ENCODE measurements around the gene YIF1A. TPM values are rescaled to one million over a fixed set of nuclear protein-coding genes. Genes with fewer than 3 reads are reported as not detected.

Gene YIF1A
- total RNA-seq, 2 donors from 2014 or later = 68.1 to 100 TPM

DNA sequence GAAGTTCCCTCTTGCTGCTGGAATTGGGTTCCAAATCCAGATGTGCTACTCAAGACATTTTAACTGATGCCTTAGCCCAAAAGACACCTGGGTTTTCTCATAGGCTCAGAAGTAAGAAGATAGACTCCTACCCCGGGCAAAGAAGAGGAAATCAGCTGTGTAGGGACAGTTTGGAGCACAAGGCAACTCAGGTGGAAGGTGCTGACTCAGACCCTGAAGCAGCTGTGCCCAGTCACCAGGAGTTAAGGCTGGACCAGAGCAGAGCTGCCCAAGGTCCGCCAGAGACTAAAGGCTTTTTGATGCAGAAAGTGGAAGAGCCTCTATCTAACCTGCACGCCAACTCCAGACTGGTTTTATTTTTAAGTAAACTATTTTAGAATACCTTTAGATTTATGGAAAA, 41.1 kb downstream of the YIF1A start:
- H3K9me3 ChIP-seq = no peaks in the 10 kb centered on the region
- no peak overlapping the region for H3K27ac ChIP-seq
- DNase-seq (ENCODE audit: low spot score) = no peak
- peaks cover 0 to 4% of the 10 kb centered on the region in 2 donors for H3K4me1 ChIP-seq
- no peak overlapping the region for H3K4me3 ChIP-seq
- H3K36me3 ChIP-seq = peaks cover 16% of the 10 kb centered on the region
- TF ChIP-seq, protein P1, sequence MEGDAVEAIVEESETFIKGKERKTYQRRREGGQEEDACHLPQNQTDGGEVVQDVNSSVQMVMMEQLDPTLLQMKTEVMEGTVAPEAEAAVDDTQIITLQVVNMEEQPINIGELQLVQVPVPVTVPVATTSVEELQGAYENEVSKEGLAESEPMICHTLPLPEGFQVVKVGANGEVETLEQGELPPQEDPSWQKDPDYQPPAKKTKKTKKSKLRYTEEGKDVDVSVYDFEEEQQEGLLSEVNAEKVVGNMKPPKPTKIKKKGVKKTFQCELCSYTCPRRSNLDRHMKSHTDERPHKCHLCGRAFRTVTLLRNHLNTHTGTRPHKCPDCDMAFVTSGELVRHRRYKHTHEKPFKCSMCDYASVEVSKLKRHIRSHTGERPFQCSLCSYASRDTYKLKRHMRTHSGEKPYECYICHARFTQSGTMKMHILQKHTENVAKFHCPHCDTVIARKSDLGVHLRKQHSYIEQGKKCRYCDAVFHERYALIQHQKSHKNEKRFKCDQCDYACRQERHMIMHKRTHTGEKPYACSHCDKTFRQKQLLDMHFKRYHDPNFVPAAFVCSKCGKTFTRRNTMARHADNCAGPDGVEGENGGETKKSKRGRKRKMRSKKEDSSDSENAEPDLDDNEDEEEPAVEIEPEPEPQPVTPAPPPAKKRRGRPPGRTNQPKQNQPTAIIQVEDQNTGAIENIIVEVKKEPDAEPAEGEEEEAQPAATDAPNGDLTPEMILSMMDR (IDR thresholded peaks at IDR 0.05) = no peak
- H3K27me3 ChIP-seq = no peaks in the 10 kb centered on the region

GRCh38 chr11:66247295-66247694, 41.6 kb downstream of the YIF1A start:
- H3K27ac ChIP-seq = no peak overlapping the region
- no peaks in the 10 kb centered on the region for H3K4me1 ChIP-seq
- H3K27me3 ChIP-seq = no peaks in the 10 kb centered on the region
- TF ChIP-seq, protein P1 (IDR thresholded peaks at IDR 0.05) = no peak
- H3K36me3 ChIP-seq = peaks cover 21% of the 10 kb centered on the region
- no peaks in the 10 kb centered on the region for H3K9me3 ChIP-seq
- H3K4me3 ChIP-seq = no peak overlapping the region
- DNase-seq (ENCODE audit: low spot score) = no peak

DNA sequence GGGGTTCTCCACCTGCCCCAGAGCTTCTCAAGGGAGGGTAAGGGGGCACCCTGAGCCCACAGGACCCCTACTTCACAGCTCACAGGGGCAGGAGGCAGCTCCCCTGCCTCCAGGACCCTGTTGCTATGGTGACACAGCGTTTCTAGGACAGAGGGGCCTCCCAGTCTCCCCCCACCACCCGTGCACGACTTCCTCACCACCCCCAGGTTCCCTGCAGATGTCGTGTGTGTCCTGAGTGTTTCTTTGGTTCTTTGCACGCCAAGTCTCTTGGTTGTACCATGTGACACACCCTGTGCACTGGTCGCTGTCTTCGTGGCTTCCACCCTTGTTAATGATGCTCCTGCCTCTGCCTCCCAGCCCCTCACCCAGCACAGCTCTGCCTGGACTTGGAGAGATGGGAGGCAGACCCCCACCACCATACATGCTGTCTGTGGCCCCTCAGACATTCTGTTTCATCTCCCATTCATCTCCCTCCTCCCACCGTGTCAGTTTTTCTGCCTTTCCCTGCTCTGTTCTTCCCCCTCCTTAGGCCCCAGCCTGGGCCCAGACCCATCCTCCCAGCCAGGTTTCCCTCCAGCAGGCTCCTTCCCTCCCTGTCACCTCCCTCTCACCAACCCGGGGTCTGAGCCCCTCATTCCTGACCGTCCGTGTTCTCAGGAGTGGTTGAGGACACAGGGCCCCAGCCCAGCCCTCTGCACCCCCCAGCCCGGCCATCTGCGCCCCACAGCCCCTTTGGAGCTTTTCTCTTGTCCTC, 45.0 kb downstream of the YIF1A start:
- Histone ChIP-seq H3K4me1 (no peaks in the 10 kb centered on the region), H3K27ac (no peak overlapping the region), H3K27me3 (no peaks in the 10 kb centered on the region), H3K4me3 (no peak overlapping the region), H3K9me3 (no peaks in the 10 kb centered on the region), H3K36me3 (peaks cover 43% of the 10 kb centered on the region)
- DNase-seq (ENCODE audit: low spot score) = no peak
- TF ChIP-seq, protein P1 (IDR thresholded peaks at IDR 0.05) = no peak

DNA sequence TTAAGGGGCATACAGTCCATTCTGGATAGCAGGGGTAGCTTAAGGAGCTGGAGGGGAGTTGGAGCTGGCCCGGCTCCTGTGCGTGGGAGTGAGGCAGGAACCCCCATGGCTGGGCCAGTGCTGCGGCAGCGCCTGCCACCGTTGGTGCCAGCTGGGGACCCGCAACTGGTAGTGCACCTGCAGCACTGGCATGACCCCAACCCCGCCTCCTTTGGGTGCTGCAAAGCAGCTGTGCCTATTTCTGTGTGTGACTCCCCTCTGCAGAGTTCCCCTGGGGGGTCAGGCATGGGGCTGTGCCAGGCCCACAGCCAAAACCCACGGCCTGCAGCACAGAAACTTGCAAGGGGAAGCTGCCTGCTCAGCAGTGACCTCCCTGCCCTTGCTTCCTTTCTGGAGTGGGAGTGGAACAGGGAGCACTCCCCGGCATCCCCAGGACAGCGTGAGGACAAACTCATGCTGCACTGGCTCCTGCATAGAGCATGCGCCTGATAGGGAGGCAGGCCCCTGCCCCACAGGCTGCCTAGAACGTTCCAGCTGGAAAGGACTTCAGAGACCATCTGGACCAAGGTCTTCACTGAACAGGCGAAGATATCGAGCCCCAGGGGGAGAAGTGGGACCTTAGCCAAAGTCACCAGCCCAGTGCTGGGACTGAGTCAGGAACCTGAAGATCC, 46.7 kb downstream of the YIF1A start:
- TF ChIP-seq, protein P1 (IDR thresholded peaks at IDR 0.05) = no peak
- H3K36me3 ChIP-seq = peaks cover 57% of the 10 kb centered on the region
- H3K4me3 ChIP-seq = no peak overlapping the region
- H3K27me3 ChIP-seq = no peaks in the 10 kb centered on the region
- no peak overlapping the region for H3K27ac ChIP-seq
- no peaks in the 10 kb centered on the region for H3K4me1 ChIP-seq
- no peak for DNase-seq (ENCODE audit: low spot score)
- H3K9me3 ChIP-seq = no peaks in the 10 kb centered on the region

DNA sequence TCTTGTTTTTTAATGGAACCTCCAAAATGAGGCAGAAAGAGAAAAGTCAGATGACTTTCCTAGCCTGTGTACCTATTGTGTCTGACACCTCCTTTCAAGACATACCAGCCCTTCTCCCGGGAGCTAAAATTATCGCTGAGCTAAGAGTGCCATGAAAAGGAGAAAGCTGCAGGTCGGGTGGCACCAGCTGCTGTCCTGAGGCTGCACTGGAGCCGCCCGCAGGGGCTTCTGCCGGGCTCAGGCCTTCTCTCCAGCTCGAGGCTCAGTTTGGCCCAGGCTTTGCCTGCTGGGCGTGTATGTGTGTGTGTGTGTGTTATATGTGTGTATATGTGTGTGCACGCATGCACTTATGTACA, 48.2 kb downstream of the YIF1A start:
- no peaks in the 10 kb centered on the region for H3K9me3 ChIP-seq
- H3K36me3 ChIP-seq = peaks cover 67% of the 10 kb centered on the region
- no peak overlapping the region for H3K27ac ChIP-seq
- TF ChIP-seq, protein P1 (IDR thresholded peaks at IDR 0.05) = no peak
- no peak overlapping the region for H3K4me3 ChIP-seq
- no peak for DNase-seq (ENCODE audit: low spot score)
- no peaks in the 10 kb centered on the region for H3K27me3 ChIP-seq
- no peaks in the 10 kb centered on the region for H3K4me1 ChIP-seq
